ENCODE measurements around the gene TOP1. TPM values are rescaled to one million over a fixed set of nuclear protein-coding genes. Genes with fewer than 3 reads are reported as not detected.

The TOP1 gene
- total RNA-seq, 1 donor: 5.7 TPM

- no peak for DNase-seq (ENCODE audit: low read depth in 2 of 3, low spot score in 2 of 3)
Observed at GRCh38 chr20:41139227-41140093, 110.8 kb downstream of the TOP1 start.

DNA sequence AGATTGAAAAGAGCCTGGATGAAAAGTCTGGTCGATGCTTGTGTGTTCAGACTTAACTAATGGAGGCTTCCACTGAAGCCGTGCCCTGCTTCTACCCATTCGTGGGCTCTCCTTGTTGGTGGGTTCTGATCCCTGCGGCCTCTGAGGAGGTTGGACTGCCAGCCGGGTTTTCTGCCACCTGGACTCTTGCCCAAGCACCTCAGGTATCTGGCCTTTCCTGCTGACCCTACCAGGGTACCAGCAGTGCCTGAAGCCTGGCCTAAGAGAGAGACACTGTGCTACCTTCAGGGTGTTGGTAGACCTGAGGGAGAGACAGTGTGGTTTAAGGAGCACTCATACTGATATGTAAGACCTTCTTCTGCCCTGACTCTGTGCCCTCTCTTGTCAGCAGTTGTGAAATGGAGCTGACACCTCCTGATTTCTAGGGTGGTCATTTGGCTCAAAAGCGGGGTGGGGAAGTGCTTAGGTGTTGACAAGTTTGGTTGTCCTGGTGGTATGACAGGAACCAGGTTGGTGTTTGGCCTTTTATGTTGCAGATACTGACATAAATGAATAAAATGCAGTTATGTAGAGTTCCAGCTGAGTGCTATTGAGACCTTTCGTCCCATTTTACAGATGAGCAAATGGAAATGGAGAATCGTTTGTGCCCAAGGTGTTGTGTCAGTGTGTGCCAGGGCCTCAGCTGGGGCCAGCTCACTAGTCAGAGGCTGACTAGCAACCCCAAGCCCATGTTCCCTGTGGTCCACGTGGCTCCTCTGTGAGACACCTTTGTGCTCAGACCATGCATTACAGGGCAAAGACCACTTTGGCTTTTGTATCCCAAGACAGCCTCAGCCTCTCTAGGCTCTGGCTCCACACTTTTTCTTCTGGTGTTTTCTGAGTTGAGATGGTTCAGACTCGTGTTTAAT lies 111.9 kb downstream of the TOP1 start:
- DNase-seq (ENCODE audit: low read depth in 2 of 3, low spot score in 2 of 3): no peak

GRCh38 chr20:41141153-41141815 lies 112.7 kb downstream of the TOP1 start:
- DNase-seq (ENCODE audit: low read depth in 2 of 3, low spot score in 2 of 3): no peak

GRCh38 chr20:41142245-41142644 lies 113.6 kb downstream of the TOP1 start:
- DNase-seq (ENCODE audit: low read depth in 2 of 3, low spot score in 2 of 3): no peak

DNA sequence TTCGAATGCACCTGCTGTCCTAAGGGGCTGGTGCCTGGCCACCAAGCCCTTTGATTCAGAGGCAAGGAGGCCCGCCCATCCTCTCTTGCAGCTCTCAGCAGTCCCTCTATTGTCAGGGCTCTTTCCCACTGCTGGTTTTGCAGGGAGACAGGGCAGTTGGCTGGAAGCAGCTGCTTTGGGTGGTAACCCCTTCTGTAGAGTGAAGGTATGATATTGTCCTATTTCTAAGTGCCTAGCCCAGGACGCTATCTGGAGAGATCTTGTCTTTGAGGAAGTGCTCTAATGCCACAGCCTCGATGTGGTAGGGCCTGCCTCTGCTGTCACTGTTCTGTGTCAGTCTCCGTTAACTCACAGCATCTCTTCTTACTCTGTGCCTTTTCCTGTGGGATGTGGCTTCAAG lies 114.3 kb downstream of the TOP1 start:
- peak in 2 of 3 donors; percentile 46 to 72 for DNase-seq (ENCODE audit: low read depth in 2 of 3, low spot score in 2 of 3)

GRCh38 chr20:41143354-41143753 lies 114.7 kb downstream of the TOP1 start:
- no peak for DNase-seq (ENCODE audit: low read depth in 2 of 3, low spot score in 2 of 3)

DNA sequence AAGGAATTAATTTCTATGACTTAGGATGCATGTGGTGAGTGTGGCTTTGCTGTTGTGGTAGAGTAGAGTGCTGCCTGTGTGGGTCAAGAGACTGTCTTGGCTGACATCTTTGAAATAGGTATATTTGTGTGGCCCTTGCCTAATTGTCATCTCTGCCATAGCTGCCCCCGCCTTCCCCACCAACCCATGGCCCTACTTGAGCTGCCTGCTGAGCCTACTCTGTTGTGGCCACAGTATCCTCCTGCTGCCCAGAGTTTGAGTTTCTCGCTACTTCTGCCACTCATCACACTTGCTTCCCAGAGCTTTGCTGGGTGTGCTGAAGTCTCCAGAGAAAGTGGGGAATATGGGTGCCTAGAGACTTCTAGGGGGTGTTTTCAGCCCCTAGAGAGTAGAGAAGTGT lies 116.7 kb downstream of the TOP1 start:
- DNase-seq (ENCODE audit: low read depth in 2 of 3, low spot score in 2 of 3): no peak

- no peak for DNase-seq (ENCODE audit: low read depth in 2 of 3, low spot score in 2 of 3)
Observed at GRCh38 chr20:41145821-41146620, 117.4 kb downstream of the TOP1 start.

DNA sequence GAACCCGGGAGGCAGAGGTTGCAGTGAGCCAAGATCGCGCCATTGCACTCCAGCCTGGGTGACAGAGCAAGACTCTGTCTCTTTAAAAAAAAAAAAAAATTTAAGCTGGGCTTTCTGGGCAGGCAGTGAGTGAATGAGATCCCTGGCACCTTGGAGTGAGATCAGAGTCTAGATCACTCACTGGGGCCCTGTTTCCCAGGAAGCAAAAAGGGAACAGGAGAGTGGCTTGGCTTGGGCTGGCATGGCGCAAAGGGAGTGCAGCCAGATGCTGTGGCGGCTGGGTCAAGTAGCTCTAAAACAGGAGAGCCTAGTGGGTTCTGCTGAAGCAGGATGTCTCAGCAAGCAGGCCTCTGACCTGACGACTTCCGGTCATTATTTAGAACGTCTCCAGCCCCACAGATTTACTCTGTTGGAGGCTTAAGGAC lies 119.2 kb downstream of the TOP1 start:
- no peak for DNase-seq (ENCODE audit: low read depth in 2 of 3, low spot score in 2 of 3)

- DNase-seq (ENCODE audit: low read depth in 2 of 3, low spot score in 2 of 3): no peak
Observed at GRCh38 chr20:41148942-41149341, 120.3 kb downstream of the TOP1 start.

DNA sequence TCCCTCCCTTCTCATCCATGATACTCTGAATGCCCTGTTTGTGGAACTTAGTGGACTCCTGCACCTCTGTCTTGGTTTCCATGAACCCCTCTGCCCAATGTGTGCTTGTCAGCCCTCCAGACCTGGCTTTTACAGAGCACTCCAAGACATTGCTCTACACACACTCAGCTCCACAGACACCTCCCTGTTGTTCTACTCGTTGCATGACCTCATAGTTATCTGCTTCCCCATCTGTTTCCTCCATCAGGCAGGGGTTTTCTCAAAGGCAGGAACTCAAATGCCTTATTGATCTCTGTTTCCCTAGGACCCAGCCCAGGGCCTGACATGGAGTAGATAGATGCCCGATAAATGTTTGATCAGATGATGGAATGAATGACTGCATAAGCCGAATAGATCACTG lies 122.0 kb downstream of the TOP1 start:
- DNase-seq (ENCODE audit: low read depth in 2 of 3, low spot score in 2 of 3): peak in 2 of 3 donors; percentile 86 to 92

DNA sequence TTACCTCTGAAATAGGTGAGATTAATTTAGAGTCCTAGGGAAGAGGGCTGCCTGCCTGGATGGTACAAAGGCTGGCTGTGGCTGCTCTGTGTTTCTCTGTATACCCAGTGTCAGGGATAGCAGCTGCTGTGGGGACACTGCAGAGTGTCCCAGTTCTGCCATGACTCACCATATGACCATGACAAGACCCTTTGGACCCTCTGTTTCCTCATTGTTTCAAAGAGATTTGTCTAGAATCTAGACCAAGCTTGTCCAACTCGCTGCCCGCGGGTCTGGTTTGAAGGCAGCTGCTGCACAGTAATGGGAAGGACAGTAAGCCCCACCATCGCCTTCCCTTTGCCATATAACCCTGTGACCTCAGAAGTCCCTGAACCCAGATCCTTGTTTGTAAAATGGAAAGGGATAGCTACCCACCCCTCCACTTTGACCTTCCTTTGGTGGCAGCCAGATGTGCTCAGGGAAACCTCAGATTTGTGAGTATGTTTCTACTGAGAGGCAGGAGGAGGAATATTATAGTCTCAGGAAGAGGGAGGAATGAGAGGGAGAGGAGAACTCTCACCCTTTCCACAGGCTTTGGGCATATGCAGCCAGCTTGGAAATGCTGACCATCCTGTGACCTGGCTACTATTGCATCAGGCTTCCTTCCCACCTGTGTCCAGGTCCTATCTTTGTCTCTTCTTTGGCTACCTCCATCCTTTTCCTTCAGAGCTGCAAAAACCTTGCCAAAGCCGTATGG lies 122.7 kb downstream of the TOP1 start:
- peak in 2 of 3 donors; percentile 26 to 49 for DNase-seq (ENCODE audit: low read depth in 2 of 3, low spot score in 2 of 3)

GRCh38 chr20:41152108-41152757 lies 123.6 kb downstream of the TOP1 start:
- DNase-seq (ENCODE audit: low read depth in 2 of 3, low spot score in 2 of 3): no peak

DNA sequence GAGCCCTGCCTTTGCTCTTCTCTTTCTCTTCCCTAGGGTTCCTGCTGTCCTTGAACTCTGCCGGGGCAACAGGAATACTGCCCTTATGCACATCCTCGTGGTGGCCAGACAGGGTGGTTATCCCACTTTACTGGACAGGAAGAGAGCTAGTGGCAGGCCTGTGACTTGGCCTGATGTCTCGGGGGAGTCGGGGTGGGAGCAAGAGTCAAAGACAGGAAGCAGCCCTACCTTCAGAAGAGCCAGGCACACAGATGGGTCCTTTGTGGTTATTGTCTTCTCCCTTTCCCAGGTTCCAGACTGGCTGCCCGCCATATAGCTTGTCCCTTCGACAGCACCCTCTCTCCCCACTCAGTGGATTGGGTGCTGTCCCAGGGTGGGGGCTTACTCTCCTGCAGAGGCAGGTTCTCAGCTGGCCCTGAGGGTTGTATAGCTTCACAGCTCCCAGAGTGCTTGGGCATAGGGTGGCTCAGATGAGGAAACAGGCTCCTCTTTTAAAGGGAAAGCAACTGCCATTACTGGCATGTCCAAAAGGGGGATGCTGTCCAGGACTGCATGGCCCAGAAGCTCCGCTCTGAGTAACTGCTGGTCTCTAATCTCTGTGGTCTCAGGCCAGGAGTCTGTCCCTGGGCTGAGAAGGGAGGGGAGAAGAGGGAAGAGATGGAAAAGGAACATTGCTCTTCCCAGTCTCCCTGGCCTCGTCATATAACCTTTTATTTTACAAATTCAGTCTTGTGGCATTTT lies 126.0 kb downstream of the TOP1 start:
- no peak for DNase-seq (ENCODE audit: low read depth in 2 of 3, low spot score in 2 of 3)

DNA sequence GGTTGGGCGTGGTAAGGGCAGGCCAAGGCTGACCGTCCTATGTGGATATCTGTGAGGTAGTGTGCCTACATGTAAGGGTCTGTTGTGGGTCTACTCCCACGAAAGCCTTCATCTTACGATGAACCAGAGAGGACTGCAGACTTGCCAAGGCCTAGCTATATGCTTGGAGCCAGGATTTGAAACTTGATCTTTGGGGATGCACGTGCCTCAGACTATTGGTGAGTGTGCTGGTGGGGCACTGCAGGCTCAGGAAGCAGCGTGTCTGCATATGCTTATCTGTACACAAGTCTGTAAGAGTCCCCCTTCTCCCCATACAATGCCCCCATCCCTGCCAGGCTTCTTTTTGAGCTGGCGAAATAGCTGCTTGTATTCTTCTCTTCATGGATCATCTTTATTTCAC lies 126.6 kb downstream of the TOP1 start:
- DNase-seq (ENCODE audit: low read depth in 2 of 3, low spot score in 2 of 3): no peak

- no peak for DNase-seq (ENCODE audit: low read depth in 2 of 3, low spot score in 2 of 3)
Observed at GRCh38 chr20:41158082-41158625, 129.5 kb downstream of the TOP1 start.

DNA sequence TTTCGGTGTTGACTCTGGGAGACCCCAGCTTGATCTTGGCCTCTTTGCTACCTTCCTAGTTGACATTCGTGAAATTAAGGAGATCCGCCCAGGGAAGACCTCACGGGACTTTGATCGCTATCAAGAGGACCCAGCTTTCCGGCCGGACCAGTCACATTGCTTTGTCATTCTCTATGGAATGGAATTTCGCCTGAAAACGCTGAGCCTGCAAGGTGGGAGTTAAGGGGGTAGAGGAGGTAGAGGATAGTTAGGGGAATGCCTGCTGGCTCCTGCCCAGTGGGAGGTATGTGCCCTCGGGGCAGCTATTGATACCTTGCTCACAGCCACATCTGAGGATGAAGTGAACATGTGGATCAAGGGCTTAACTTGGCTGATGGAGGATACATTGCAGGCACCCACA lies 130.9 kb downstream of the TOP1 start:
- no peak for DNase-seq (ENCODE audit: low read depth in 2 of 3, low spot score in 2 of 3)

GRCh38 chr20:41160686-41161085 lies 132.1 kb downstream of the TOP1 start:
- no peak for DNase-seq (ENCODE audit: low read depth in 2 of 3, low spot score in 2 of 3)

Measured in hematopoietic multipotent progenitor cell (in vitro differentiated cells).